MM.1S (cell line): ENCODE results near the gene CDH1.

Experiments used
- DNase-seq: peaks from one replicate; pipeline ENCODE4 v3.0.0-alpha.2; 2015
- H2AFZ ChIP-seq: fragments of 300-600 bp; sonication (generic); 2 replicates; pipeline ENCODE4 v1.6.0; 2016; ENCODE audit warnings: antibody characterized with exemption, low read length
- H3F3A ChIP-seq: fragments of 300-600 bp; sonication (generic); 2 replicates; pipeline ENCODE4 v1.6.1; 2016; ENCODE audit warnings: mild to moderate bottlenecking, antibody characterized with exemption, low read length, moderate library complexity, mixed read lengths; ENCODE audit not compliant: insufficient read depth
- H3K27ac ChIP-seq: fragments of 300-600 bp; sonication (generic); 2 replicates; pipeline ENCODE4 v1.5.1; 2016; ENCODE audit warnings: mild to moderate bottlenecking, low read length
- H3K27me3 ChIP-seq: fragments of 300-600 bp; sonication (generic); replicated peaks from 2 replicates; pipeline ENCODE4 v1.6.0; 2016; ENCODE audit warnings: low read length; ENCODE audit not compliant: insufficient read depth
- H3K36me3 ChIP-seq: fragments of 300-600 bp; sonication (generic); replicated peaks from 2 replicates; pipeline ENCODE4 v1.6.1; 2016; ENCODE audit warnings: mild to moderate bottlenecking, low read length, mixed read lengths; ENCODE audit not compliant: insufficient read depth
- H3K4me1 ChIP-seq: fragments of 300-600 bp; sonication (generic); 2 replicates; pipeline ENCODE4 v1.6.1; 2016; ENCODE audit warnings: low read length, mixed read lengths
- H3K4me2 ChIP-seq: fragments of 300-600 bp; sonication (generic); 2 replicates; pipeline ENCODE4 v1.6.0; 2016; ENCODE audit warnings: low read depth, low read length
- H3K4me3 ChIP-seq: fragments of 300-600 bp; sonication (generic); 2 replicates; pipeline ENCODE4 v1.5.1; 2016; ENCODE audit warnings: low read length, mixed read lengths
- H3K79me2 ChIP-seq: fragments of 300-600 bp; sonication (generic); 2 replicates; pipeline ENCODE4 v1.6.1; 2016; ENCODE audit warnings: mixed run types, low read length, mixed read lengths
- H3K9ac ChIP-seq: fragments of 300-600 bp; sonication (generic); 2 replicates; pipeline ENCODE4 v1.6.1; 2016; ENCODE audit warnings: low read length, mixed read lengths
- H3K9me2 ChIP-seq: fragments of 300-600 bp; sonication (generic); replicated peaks from 2 replicates; pipeline ENCODE4 v1.6.1; 2016; ENCODE audit warnings: mild to moderate bottlenecking, low read length, mixed read lengths; ENCODE audit not compliant: insufficient read depth
- H3K9me3 ChIP-seq: fragments of 300-600 bp; sonication (generic); replicated peaks from 2 replicates; pipeline ENCODE4 v1.6.1; 2016; ENCODE audit warnings: mild to moderate bottlenecking, low read length, mixed read lengths; ENCODE audit not compliant: insufficient read depth
- H4K20me1 ChIP-seq: fragments of 300-600 bp; sonication (generic); 2 replicates; pipeline ENCODE4 v1.6.1; 2016; ENCODE audit warnings: mild to moderate bottlenecking, low read length, moderate library complexity, mixed read lengths; ENCODE audit not compliant: insufficient read depth
- CTCF ChIP-seq: fragments of 300-600 bp; sonication (generic); IDR thresholded peaks from 2 replicates; pipeline ENCODE4 v1.5.1; 2016; ENCODE audit warnings: antibody characterized with exemption, low read length, mixed read lengths
- EZH2 ChIP-seq: fragments of 300-600 bp; sonication (generic); optimal IDR thresholded peaks from 2 replicates; pipeline ENCODE3; 2017; ENCODE audit warnings: low read depth, mild to moderate bottlenecking, antibody characterized with exemption, low read length, mixed read lengths
- EZH2phosphoT487 ChIP-seq: fragments of 300-600 bp; sonication (generic); IDR thresholded peaks from 2 replicates; pipeline ENCODE4 v1.6.1; 2018; ENCODE audit warnings: antibody characterized with exemption, low read length

CDH1 gene

GRCh38 chr16:68696514-68696913 lies 40.6 kb upstream of the CDH1 start:
- TF ChIP-seq CTCF (no peak), EZH2 (no peak), EZH2phosphoT487 (no peak)
- no peaks in the 10 kb centered on the region for H3K4me1 ChIP-seq
- no peaks in the 10 kb centered on the region for H3F3A ChIP-seq
- no peaks in the 10 kb centered on the region for H3K79me2 ChIP-seq
- H3K27ac ChIP-seq: no peak overlapping the region
- no peak overlapping the region for H3K4me2 ChIP-seq
- no peak overlapping the region for H2AFZ ChIP-seq
- no peaks in the 10 kb centered on the region for H3K9me3 ChIP-seq
- H3K4me3 ChIP-seq: no peak overlapping the region
- H3K9me2 ChIP-seq: no peaks in the 10 kb centered on the region
- H3K36me3 ChIP-seq: no peaks in the 10 kb centered on the region
- H3K9ac ChIP-seq: no peak overlapping the region
- H3K27me3 ChIP-seq: peaks cover 11% of the 10 kb centered on the region
- DNase-seq: no peak
- H4K20me1 ChIP-seq: no peaks in the 10 kb centered on the region

GRCh38 chr16:68698091-68698490 lies 39.0 kb upstream of the CDH1 start:
- no peaks in the 10 kb centered on the region for H3F3A ChIP-seq
- H4K20me1 ChIP-seq: no peaks in the 10 kb centered on the region
- no peaks in the 10 kb centered on the region for H3K36me3 ChIP-seq
- no peaks in the 10 kb centered on the region for H3K9me2 ChIP-seq
- DNase-seq: no peak
- H3K79me2 ChIP-seq: no peaks in the 10 kb centered on the region
- no peak for TF ChIP-seq EZH2
- no peak for TF ChIP-seq CTCF
- no peak for TF ChIP-seq EZH2phosphoT487
- peaks cover 11% of the 10 kb centered on the region for H3K27me3 ChIP-seq
- no peak overlapping the region for H3K9ac ChIP-seq
- H3K4me1 ChIP-seq: no peaks in the 10 kb centered on the region
- H3K27ac ChIP-seq: no peak overlapping the region
- H3K4me3 ChIP-seq: no peak overlapping the region
- no peak overlapping the region for H2AFZ ChIP-seq
- H3K4me2 ChIP-seq: no peak overlapping the region
- H3K9me3 ChIP-seq: no peaks in the 10 kb centered on the region

GRCh38 chr16:68700120-68700519 lies 37.0 kb upstream of the CDH1 start:
- no peak overlapping the region for H3K27ac ChIP-seq
- H3K27me3 ChIP-seq: peaks cover 11% of the 10 kb centered on the region
- no peak overlapping the region for H3K9ac ChIP-seq
- no peaks in the 10 kb centered on the region for H4K20me1 ChIP-seq
- no peaks in the 10 kb centered on the region for H3K9me3 ChIP-seq
- no peaks in the 10 kb centered on the region for H3K4me1 ChIP-seq
- H3K4me2 ChIP-seq: no peak overlapping the region
- H3K4me3 ChIP-seq: no peak overlapping the region
- no peaks in the 10 kb centered on the region for H3F3A ChIP-seq
- no peak overlapping the region for H2AFZ ChIP-seq
- no peak for TF ChIP-seq CTCF
- no peaks in the 10 kb centered on the region for H3K36me3 ChIP-seq
- H3K9me2 ChIP-seq: no peaks in the 10 kb centered on the region
- DNase-seq: no peak
- H3K79me2 ChIP-seq: no peaks in the 10 kb centered on the region
